Breast epithelium (tissue), 4 donors: ENCODE results near the gene ARHGAP10. TPM values are rescaled to one million over a fixed set of nuclear protein-coding genes. Genes with fewer than 3 reads are reported as not detected.

Source experiments
- DNase-seq, 2 donors: peaks; one replicate each; pipeline ENCODE4 v3.0.0-alpha.2; 2019; ENCODE audit warnings: low spot score in 2 of 2
- H3K27ac ChIP-seq, 2 donors: fragments of 200-600 bp; sonication (generic) in 1 of 2; one replicate each; pipeline ENCODE4 v1.5.1; 2016 to 2019; ENCODE audit warnings: mild to moderate bottlenecking in 1 of 2
- H3K27me3 ChIP-seq, 2 donors: fragments of 200-600 bp; sonication (generic) in 1 of 2; one replicate each; pipeline versions ENCODE4 v1.5.1 to v1.6.0; 2017 to 2019; ENCODE audit warnings: control low read depth in 1 of 2, mild to moderate bottlenecking in 1 of 2
- H3K36me3 ChIP-seq: fragments of 200-600 bp; one replicate; pipeline ENCODE4 v1.5.1; 2019
- H3K4me1 ChIP-seq, 2 donors: fragments of 200-600 bp; sonication (generic); one replicate each; pipeline ENCODE4 v1.5.1; 2016 to 2019; ENCODE audit warnings: control low read depth in 1 of 2
- H3K4me3 ChIP-seq, 3 donors: fragments of 200-600 bp; sonication (generic); 1 replicate in 2 of 3; 2 replicates in 1 of 3; pipeline ENCODE4 v1.5.1; 2016 to 2019; ENCODE audit warnings: mild to moderate bottlenecking in 3 of 3, moderate library complexity in 2 of 3
- H3K9me3 ChIP-seq, 2 donors: fragments of 200-600 bp; sonication (generic) in 1 of 2; one replicate each; pipeline ENCODE4 v1.5.1; 2016 to 2019; ENCODE audit warnings: control low read depth in 1 of 2
- POLR2A ChIP-seq: fragments of 450-650 bp; IDR thresholded peaks from one replicate; pipeline ENCODE4 v1.6.1; 2016; ENCODE audit warnings: antibody characterized with exemption, mild to moderate bottlenecking, moderate library complexity
- POLR2AphosphoS5 ChIP-seq, 3 donors: sonication (generic); formaldehyde crosslinking; IDR thresholded peaks; one replicate each; pipeline ENCODE4 v1.6.1; 2017; ENCODE audit warnings: antibody characterized with exemption in 3 of 3
- intact Hi-C: fragments of 100-400 bp; cut with DNase I; formaldehyde crosslinking; loops from one replicate; pipeline ENCODE4 v1.15.1; 2023; ENCODE audit warnings: low total_unique reads
- total RNA-seq, 3 donors: library from RNA; depleted of rRNA; stranded (reverse); fragments of >200 nt; gene quantifications; one replicate each; pipeline ENCODE4 v1.1.0, GENCODE V29; 2016
- TF ChIP-seq, protein P1 (sequence below), 3 donors: fragments of 450-650 bp; IDR thresholded peaks; one replicate each; pipeline ENCODE4 v1.5.1; 2016 to 2017; ENCODE audit warnings: antibody characterized with exemption in 3 of 3, mild to moderate bottlenecking in 3 of 3, moderate library complexity in 3 of 3

The ARHGAP10 gene
- total RNA-seq, 3 donors from 2014 or later, result 49.5 to 138 (median 62.6) TPM

DNA sequence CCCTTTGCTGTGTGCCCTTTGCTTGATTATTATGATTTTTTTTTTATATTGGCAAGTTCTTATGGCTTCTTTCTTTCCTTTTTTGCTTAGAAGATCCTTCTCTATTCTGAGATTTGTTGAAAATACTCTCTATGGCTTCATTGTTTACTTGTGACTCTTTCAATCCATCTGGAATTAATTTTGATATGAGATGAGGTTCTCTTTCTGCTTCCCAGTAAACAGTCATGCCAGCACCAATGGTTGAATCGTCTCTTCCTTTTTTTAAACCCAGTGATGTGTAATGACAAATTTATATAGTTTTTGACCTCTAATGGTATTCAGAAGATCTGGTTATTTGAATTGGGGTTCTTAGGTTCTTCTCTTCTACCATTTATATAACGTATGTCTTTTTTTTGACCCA is 121.8 kb downstream of the ARHGAP10 start:
- no peak for DNase-seq
- Histone ChIP-seq H3K4me1 (no peaks in the 10 kb centered on the region), H3K27ac (peak overlapping the region in 1 of 2 donors; percentile 23), H3K4me3 (no peak overlapping the region), H3K36me3 (no peaks in the 10 kb centered on the region), H3K27me3 (no peaks in the 10 kb centered on the region), H3K9me3 (no peaks in the 10 kb centered on the region)
- TF ChIP-seq, protein P1, sequence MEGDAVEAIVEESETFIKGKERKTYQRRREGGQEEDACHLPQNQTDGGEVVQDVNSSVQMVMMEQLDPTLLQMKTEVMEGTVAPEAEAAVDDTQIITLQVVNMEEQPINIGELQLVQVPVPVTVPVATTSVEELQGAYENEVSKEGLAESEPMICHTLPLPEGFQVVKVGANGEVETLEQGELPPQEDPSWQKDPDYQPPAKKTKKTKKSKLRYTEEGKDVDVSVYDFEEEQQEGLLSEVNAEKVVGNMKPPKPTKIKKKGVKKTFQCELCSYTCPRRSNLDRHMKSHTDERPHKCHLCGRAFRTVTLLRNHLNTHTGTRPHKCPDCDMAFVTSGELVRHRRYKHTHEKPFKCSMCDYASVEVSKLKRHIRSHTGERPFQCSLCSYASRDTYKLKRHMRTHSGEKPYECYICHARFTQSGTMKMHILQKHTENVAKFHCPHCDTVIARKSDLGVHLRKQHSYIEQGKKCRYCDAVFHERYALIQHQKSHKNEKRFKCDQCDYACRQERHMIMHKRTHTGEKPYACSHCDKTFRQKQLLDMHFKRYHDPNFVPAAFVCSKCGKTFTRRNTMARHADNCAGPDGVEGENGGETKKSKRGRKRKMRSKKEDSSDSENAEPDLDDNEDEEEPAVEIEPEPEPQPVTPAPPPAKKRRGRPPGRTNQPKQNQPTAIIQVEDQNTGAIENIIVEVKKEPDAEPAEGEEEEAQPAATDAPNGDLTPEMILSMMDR (IDR thresholded peaks at IDR 0.05), result no peak
- TF ChIP-seq POLR2AphosphoS5 (IDR thresholded peaks at IDR 0.05) (no peak), POLR2A (no peak)
- intact Hi-C loops, result no loop called here

DNA sequence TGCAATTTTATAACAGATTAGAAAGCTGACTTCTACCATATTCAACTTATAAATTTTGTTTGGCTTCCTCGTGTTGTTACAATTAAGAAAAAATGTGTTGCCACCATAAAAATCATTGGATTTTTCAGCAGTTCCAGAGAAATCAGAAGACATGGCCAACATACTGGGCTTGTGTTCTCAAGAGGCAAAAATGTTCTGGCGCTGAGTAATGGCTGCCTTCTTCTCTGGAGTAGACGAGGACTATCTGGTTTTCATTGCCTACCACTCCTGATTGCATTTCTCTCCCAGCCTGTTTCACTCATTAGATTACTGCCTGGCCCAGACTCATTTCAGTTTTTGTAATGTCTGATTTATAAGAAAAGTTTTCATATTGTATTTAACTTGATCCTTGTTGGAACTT is 122.3 kb downstream of the ARHGAP10 start:
- H3K4me3 ChIP-seq, result no peak overlapping the region
- intact Hi-C loops, result no loop called here
- no peaks in the 10 kb centered on the region for H3K9me3 ChIP-seq
- TF ChIP-seq, protein P1 (IDR thresholded peaks at IDR 0.05), result no peak
- TF ChIP-seq POLR2A, result no peak
- TF ChIP-seq POLR2AphosphoS5 (IDR thresholded peaks at IDR 0.05), result no peak
- no peak for DNase-seq
- no peaks in the 10 kb centered on the region for H3K4me1 ChIP-seq
- peak overlapping the region in 1 of 2 donors; percentile 23 for H3K27ac ChIP-seq
- H3K36me3 ChIP-seq, result no peaks in the 10 kb centered on the region
- no peaks in the 10 kb centered on the region for H3K27me3 ChIP-seq

DNA sequence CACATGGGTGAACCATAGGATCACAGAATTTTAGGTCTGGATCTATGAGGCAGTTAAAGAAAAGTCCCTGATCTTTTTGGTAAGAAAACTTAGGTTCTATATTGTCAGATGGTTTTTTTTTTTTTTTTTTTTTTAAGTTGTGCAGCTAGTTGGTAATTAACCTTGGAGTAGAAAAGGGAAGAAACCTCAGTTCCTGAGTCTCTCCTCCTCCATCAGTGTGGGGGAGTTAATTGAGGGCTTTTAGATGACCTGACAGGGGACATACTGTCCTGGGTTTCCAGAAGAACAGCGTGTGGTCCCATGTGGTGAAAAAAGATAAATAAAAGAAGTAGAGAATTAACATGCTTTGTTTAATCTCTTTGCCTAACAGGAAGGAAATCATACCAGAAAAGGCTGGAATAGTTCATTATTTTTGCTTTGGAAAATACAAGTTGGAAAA is 123.7 kb downstream of the ARHGAP10 start:
- intact Hi-C loops, result no loop called here
- DNase-seq, result no peak
- Histone ChIP-seq H3K9me3 (no peaks in the 10 kb centered on the region), H3K27ac (peak overlapping the region in 1 of 2 donors; percentile 19), H3K27me3 (no peaks in the 10 kb centered on the region), H3K4me3 (no peak overlapping the region), H3K4me1 (no peaks in the 10 kb centered on the region), H3K36me3 (no peaks in the 10 kb centered on the region)
- TF ChIP-seq POLR2AphosphoS5 (IDR thresholded peaks at IDR 0.05), result no peak
- no peak for TF ChIP-seq POLR2A

DNA sequence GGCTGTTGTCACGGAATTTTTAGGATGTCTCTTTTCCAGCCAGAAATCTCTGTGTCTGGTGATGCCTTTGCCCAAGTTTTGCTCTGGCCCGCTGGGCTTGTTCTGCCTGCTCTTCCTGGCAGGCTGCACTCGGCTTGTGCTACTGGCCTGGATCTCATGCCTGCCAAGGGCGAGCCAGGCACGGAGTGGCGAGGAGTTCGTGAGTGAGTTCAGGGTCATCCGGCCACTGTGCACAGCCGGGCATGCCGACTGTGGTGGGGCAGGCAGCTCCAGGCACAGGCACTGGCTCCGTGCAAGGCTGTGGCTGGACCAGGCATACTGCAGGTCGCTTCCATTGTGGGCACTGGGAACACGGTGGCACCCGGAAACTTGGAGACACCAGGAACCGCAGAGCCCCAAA is 129.1 kb downstream of the ARHGAP10 start:
- Histone ChIP-seq H3K27ac (peak overlapping the region in 1 of 2 donors; percentile 8), H3K4me3 (no peak overlapping the region), H3K9me3 (no peaks in the 10 kb centered on the region), H3K27me3 (no peaks in the 10 kb centered on the region), H3K4me1 (no peaks in the 10 kb centered on the region), H3K36me3 (no peaks in the 10 kb centered on the region)
- no peak for TF ChIP-seq POLR2AphosphoS5 (IDR thresholded peaks at IDR 0.05)
- no peak for TF ChIP-seq POLR2A
- TF ChIP-seq, protein P1 (IDR thresholded peaks at IDR 0.05), result no peak
- intact Hi-C loops, result loop anchor here (10.0 kb wide), 1 partner anchor 126 kb away; the partner anchor contains the start of gene ARHGAP10
- DNase-seq, result no peak

DNA sequence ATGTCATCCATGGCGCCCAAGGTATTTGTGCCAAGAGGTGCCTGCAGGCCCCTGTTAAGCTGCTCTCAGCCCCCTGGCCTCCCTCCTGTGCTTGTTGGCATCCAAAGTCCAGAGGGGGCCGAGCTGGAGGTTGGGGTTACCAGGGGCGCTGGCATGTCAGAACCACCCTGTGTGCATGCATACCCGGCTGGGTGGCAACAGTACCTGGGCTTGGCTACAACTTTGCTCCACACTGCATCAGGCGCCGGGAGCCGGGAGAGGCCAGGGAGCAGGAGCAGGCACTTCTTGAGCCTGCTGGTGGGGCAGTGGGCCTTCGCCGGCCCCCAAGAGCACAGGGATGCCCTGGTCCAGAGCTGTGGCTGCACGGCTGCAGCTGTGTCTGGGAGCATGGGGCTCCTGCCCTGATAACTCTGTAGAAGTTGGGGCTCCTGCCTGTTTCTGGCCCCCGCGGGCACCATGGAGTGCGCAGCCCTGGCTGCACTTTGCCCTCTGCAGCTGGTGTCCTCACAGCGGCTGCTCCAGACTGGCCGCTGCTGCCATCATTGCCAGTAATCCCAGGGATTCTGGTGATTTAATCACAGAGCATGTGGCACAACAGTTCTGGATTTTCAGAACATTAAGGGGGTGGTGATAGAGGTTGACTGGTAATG is 130.3 kb downstream of the ARHGAP10 start:
- no peaks in the 10 kb centered on the region for H3K36me3 ChIP-seq

More for the DNA sequence above, 130.3 kb downstream of the ARHGAP10 start:
- Histone ChIP-seq H3K27me3 (no peaks in the 10 kb centered on the region), H3K9me3 (no peaks in the 10 kb centered on the region), H3K4me3 (no peak overlapping the region), H3K27ac (no peak overlapping the region), H3K4me1 (no peaks in the 10 kb centered on the region)
- intact Hi-C loops, result loop anchor here (10.0 kb wide), 1 partner anchor 127 kb away; the partner anchor contains the start of gene ARHGAP10
- no peak for TF ChIP-seq POLR2A
- no peak for TF ChIP-seq POLR2AphosphoS5 (IDR thresholded peaks at IDR 0.05)
- TF ChIP-seq, protein P1 (IDR thresholded peaks at IDR 0.05), result no peak
- no peak for DNase-seq
